Stimulated activated CD4-positive, alpha-beta T cell treated with anti-CD3 and anti-CD28 coated beads, Interleukin-1b, Interleukin-23, amount 100 ng/mL, for 4 hours (primary cell): Measurements from ENCODE around the gene TM7SF3.

Source experiments
- DNase-seq, 2 donors: peaks; one replicate each; pipeline ENCODE4 v3.0.0-alpha.2; 2020; ENCODE audit warnings: low read depth in 2 of 2

Gene TM7SF3

DNA sequence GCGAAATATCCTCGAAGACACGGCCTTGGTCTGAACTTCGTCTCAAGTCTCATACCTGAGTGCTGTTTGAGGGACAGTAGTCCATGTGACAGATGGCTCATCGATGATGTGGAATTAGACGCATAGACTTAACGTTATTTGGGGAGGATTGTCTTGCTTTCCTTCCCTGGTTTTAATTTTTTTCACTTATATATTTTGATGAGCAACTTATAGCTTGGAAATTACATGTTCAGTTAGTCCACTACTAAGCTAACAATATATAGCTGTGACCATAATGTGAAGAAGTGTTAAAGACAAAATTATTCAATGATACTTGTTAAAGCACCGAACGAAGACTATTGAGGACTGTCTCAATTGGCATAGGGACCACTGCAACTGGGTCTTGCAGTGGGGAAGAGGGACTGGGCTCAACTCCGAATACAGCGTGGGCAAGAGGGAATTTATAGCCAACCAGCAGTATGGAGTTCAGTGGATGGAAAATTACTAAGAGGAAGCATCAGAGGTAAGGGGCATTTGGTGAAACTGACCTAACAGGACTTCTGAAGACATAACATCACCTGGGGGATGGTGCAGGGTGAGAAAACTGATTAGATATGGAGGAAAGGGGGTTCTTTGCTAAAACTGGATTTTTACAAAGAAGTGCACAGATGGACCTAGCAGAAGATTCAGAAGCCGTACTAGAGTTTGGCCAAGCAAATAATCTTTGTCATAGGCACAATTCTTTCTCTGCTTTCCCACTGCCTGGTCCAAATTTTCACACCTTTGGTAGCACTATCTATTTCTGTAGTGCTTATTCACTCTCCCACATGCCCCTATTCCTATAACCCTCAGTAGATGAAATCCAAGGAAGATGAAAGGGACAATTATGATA is 910 bp upstream of the TM7SF3 start:
- peak in 1 of 2 donors; percentile 10 for DNase-seq

DNA sequence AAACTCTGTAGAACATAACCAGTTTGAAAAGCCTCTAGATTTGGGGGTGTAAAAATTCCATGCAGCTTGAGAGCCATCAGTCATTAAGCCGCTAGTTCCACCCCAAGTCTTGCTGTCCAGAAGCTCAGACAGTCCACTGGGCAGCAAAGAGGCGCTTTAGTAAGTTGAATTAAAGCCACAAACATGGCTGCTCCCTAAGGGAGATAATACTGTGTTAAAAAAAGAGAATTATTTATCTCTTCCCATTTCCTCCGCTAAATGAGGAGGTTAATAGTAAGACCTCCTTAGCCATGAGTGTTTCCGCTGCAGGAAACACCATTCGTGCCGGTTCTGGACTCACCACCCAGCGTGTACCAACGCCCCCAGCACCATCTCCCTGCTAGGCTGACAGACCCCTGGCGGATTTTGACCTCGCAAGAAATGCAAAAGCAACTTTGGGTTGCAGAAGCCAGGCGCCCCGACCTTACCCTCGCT is 536 bp downstream of the TM7SF3 start:
- no peak for DNase-seq

DNA sequence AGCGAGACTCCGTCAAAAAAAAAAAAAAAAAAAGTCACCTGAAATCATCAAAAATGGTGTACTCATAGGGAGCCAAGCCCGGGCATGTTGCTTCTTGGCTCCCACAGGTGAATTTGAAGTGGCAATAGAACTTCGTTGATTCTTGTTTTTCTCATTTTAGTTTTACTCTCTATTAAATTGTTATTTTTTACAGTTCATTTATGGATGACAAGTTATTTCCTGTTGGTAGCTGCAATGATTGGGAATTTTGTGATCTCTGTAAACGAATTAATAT is 1.3 kb downstream of the TM7SF3 start:
- DNase-seq, result no peak

DNA sequence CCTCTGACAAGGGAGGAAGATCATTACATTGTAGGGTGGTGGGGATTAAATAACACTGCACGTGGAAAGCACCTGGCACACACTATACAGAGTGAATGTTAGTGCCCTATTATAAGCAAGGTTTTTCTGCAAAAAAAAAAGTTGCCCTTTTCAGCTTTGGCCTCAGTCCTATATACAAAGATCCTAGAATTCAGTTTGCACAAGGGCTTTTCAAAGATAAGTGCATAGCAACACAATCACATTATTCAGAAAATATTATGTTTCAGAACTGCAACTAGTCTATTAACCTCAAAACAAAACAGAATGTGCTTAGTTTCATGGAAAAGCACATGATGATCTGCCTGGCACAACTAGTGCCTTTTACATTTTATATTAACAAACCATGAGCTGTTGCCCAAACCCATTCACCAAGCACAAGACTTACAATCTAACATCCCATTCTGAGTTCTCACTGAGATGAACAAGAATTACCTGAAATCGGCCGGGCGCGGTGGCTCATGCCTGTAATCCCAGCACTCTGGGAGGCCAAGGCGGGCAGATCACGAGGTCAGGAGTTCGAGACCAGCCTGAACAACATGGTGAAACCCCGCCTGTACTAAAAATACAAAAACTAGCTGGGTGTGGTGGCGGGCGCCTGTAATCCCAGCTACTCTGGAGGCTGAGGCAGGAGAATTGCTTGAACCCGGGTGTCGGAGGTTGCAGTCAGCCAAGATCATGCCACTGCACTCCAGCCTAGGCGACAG is 1.8 kb downstream of the TM7SF3 start:
- DNase-seq, result no peak

DNA sequence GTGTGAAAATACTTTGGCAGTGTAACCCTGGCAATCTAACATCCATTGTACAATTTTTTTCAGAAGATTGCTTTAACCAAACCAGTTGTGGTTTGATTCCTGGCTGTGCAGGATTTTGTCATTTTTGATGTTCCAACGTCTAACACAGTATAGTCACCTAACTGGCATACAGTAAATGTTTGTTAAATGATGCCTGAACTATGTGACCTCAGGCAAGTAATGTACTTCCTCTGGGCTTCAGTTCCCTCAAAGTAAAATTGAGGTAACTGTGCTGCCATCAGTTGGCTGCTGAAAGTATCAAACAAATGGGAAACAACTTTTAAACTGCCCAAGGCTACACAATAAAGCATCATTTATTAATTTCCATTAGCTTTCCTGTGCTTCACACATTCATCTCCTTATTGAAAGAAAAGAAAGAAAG is 4.3 kb downstream of the TM7SF3 start:
- DNase-seq, result no peak

DNA sequence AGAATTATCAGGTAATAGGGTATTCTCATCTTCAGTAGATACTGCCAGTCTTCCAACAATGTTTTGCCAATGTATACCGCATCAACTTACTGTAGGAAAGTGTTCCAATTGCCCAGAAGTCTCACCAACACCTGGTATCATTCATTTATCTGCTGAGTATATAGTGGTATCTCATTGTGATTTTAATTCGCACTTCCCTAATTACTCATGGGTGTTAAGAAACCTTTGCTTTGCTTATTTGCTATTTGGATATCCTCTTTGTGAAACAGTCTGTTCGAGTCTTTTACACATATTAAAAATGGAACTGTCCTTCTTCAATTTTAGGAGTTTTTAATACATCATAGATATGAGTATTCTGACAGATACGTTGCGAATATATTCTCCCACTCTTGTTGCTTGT is 6.1 kb downstream of the TM7SF3 start:
- DNase-seq, result no peak

DNA sequence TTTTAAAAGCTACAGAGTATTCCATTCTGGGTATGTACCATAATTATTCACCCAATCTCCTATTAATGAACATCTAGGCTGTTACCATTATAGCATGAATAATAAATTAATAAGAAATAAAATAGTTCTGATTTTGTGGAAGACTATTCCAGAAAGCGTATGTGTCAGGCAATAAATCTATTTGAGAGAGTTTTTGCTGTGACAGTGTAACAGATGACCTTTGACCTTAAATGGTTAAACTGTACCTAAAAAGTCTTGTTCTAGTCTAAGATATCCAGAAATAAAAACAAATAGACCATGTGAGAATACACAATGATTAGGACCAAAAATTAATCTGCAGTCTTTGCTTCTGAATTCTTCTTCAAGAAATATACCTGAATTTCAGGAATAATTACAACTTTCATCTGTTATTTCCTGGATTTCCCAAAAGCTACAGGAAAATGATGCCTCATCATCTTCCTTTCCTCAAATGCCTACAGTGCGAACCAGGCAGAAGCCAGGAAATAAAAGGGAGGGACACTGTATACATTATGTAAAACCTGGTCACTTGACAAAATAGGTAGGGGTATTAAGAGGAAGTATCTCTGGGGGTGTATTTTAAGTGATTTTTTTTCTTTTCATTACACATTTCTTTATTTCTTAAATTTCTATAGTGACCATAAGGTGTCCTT is 7.3 kb downstream of the TM7SF3 start:
- DNase-seq, result no peak

DNA sequence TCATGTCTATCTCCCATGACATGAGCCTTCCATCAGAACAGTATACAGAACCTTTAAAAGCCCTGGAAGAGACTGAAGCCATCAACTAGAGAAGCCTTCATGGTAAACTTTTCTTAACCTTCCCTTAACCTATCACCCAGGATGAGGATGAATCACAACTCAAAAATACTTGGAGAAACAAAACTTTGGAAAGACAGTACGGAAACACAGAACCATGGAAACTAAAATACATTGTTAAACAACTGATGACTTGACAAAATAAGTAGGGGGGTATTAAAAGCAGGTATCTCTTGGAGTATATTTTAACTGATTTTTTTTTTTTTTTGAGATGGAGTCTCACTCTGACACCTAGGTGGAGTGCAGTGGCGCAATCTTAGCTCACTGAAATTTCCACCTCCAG is 8.7 kb downstream of the TM7SF3 start:
- DNase-seq, result no peak

DNA sequence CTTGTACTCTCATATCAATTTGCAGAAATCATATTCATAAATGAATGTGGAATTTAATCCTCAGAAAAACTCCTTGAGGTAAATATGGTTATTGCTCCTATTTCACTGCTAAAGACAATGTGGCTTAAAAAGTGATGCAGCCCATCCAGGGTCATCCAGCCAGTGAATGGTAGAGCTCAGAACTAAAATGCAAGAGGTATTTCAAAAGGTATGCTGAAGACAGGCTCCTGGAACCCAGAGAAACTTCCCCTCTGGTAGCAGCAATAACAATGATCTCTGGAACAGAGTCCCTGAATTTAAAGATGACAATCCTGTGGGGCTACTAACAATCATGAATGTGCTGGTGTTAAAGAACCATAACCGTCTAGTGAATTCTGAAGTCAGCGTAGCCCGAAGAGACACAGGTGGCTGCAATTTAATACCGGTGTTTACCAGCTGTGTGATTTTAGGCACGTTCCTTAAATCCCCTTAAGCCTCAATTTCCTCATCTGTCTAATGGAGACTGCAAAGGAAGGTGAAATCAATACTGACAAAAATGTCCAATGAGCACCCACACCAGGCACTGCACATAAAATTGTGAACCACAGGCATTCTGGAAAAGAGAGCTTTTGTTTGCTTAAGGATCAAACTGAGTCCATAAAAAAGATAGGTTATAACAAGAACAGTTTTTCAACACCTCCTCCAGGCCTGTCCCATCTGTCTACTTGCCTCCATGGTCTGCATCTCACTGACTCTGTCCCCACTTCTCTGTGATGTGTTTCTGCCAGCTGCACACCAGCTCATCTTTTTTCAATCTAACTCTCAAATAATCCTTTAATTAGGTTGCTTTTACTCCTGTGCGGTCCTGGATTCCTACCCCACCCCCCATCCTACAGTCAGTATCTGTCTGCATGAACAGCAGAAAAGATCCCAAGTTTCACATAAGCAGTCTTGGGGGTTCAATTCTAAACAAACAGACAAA is 10.5 kb downstream of the TM7SF3 start:
- DNase-seq, result no peak

DNA sequence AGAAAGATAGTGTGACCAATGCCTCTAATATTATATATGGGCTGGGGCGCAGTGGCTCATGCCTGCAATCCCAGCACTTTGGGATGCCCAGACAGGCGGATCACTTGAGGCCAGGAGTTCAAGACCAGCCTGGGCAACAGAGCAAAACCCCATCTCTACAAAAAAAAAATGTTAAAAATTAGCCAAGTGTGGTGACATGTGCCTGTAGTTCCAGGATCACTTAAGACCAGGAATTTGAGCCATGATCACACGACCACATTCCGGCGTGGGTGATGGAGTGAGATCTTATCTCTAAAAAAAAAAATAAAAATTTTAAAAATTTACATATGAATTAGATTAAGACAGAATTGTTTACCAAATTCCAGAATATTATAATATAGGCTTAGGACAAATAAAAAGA is 12.0 kb downstream of the TM7SF3 start:
- no peak for DNase-seq

DNA sequence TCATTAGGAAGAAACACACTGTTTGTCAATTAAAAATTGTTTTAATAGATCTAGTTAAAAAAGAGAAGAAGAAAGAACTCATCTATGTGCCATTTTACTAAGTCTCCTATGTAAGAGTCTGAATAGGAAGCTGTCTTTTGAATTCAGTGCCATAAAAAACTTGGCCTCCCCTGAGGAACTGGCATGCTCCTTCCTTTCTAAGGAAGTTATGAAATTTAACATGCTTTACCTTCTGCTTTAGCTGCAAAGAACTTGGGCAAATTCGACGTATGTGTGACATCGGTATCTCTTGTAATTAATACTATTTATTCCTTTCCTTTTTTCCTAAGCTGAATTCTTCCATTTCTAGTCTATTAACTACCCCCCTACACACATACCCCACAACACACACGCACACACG is 12.5 kb downstream of the TM7SF3 start:
- no peak for DNase-seq

DNA sequence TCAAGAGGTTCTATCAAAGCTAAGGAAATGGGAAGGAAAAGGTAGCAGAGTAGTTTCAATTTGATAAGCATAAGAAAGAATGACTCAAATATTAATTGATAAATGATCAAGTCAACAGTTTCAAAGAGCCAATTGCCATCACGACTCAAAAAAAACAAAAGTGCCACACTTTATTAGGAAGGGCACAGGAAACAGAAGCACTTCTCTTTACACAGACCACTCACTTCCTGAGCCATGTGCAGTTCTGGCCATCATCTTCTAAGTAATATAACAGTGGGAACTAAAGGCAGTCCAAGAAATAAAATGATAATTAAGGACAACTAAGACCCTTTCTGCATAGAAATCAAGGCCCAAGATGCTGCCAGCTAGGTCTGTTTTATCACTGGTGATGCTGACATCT is 13.2 kb downstream of the TM7SF3 start:
- DNase-seq, result no peak

DNA sequence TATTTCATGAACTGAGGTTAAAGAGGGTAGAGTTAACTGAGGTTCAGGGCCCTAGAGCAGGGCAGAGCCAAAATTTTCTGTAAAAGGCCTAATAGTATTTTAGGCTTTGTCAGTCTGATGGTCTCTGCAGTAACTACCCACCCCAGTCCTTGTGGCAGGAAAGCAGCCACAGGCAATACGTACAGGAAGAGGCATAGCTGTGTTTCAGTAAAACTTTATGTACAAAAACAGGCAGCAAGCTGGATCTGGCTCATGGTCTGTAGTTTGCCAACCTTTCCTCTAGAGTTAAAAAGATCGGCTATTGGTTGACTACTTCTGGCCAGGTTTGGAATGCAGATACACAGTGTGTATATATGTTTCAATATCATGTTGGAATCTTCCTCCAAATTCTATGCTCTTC is 17.2 kb downstream of the TM7SF3 start:
- DNase-seq, result no peak

DNA sequence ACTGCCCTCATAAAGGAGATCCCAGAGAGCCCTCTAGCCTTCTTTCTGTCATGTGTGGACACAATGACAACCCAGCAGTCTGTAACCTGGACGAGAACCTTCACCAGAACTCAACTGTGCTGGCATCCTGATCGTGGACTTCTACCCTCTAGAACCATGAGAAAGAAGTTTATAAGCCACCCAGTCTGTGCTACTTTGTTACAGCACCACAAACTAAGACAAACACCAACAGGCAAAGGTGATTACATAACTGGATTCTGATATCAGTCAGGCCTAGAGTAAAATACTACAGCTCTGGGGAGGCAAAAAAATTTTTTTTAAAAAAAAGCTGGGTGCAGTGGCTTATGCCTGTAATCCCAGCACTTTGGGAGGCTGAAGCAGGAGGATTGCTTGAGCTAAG is 18.5 kb downstream of the TM7SF3 start:
- no peak for DNase-seq

DNA sequence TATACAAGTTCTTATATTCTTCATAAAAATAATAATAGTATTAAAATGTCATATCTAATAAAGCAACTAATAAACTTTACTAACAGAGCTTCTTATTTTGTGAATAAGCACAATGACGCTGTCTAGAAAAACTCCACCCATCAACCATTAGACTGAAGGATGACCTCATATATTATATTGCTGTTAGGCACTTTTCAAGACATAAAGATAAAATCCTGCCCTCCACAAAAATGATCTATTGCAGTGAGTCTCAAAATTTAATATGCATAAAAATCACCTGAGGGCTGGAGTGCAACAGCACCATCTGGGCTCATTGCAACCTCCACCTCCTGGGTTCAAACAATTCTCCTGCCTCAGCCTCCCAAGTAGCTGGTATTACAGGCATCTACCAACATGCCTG is 20.1 kb downstream of the TM7SF3 start:
- no peak for DNase-seq

DNA sequence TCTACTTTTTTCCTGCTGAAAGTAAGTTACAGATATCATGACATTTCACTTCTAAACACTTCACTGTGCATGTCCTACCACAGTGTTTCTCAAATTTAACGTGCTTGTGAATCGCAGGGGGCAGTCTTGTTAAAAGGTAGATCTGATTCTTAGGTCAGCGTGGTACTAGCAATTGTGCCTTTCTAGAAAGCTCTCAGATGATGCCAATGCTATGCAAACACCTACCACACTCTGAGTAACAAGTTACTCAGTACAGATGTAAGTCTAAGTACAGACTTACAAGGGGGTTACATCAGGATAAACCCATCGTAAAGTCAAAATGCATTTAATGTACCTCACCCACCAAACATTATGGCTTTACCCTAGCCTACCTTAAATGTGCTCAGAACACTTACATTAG is 22.4 kb downstream of the TM7SF3 start:
- no peak for DNase-seq

DNA sequence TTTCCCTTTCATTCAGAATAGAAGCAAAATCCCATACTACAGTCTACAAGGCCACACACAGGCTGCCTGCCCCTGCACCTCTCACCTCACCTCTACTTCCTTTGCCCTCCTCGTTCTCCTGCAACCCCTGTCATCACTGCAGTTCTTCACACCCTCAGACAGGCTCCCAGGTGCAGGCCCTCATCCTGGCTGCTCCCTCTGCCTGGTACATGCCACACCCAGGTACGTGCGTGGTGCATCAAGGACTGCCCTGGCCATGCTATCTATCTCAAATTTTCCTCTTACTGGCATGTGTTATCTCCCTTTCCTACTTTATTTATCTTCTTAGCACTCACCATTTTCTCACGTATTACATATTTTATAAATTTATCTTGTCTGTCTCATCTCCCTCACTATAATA is 24.3 kb downstream of the TM7SF3 start:
- no peak for DNase-seq

DNA sequence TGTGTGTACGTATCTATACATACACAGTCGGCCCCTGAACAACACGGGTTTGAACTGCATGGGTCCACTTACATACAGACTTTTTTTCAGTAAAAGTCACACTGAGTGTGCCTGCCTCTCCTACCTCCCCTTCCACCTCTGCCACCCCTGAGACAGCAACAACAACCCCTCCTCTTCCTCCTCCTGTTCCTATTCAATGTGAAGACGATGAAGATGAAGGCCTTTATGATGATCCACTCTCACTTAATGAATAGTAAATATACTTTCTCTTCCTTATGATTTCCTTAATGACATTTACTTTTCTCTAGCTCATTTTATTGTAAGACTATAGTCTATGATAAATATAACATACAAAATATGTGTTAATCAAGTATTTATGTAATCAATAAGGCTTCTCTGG is 25.5 kb downstream of the TM7SF3 start:
- no peak for DNase-seq

DNA sequence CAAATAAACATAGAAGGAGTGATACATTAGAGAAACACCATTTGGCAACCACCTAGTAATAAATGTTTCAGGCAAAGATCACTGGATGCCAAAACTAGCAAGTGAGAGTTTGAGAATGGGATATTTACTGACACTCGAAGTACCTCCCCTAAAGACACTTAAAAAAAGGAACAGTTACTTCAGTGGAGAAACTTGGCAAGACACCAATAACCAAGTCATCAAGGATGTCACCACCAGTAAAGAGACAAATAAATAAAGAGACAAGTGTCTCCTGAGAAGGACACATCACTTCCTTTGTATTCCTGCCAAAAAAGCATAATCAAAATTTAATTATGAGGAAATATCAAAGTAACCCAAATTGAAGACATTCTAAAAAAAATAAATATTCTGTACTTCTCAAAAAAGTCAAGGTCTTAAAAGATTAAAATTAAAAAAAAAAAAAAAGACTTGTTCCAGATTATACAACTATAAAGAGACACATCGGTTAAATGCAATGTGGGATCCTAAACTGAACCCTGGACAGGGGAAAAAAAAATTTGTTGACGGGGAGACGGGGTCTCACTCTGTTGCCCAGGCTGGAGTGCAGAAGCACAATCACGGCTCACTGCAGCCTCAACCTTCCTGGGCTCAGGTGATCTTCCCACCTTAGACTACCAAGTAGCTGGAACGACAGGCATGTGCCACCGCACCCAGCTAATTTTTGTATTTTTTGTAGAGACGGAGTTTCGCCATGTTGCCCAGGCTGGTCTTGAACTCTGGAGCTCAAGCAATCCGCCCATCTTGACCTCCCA is 26.4 kb downstream of the TM7SF3 start:
- no peak for DNase-seq

DNA sequence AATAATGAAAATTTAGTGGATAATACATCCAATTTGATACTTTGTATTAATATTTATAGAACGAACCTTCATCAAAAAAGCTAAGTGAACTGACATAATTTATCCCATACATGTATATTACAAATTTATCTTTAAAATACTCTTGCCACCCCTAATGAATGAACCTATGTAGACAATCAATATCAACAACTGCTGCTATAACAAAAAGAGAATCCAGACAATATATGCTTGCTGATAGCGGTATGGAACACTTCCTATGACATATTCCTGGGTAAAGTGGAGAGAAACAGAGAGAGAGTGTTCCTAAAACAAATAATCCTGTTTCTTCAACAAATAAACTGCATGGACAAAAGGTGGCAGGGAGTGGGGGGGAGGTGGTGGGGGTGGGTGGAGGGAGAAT is 31.3 kb downstream of the TM7SF3 start:
- DNase-seq, result no peak

DNA sequence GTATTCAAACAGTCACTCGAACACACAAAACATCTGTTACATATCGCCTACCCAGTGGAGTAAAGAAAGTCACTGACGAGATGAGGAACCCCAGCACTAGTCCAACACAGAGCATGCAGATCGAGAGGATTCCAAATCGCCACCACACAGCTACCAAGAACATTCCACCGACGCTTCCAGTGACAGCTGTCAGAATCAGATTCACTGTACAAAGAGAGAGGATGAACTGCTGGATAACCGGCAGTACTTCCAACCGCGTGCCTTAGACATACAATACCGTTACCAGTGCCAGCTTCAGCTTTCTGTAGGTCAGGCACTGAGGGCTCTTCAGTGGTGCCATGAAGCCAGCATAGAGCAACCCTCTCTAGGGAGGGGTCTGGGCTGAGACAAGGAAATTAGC is 34.5 kb downstream of the TM7SF3 start:
- DNase-seq, result no peak
